GM12892 (cell line): ENCODE results near the gene SOX15.

Experiments used
- POLR2A ChIP-seq: IDR thresholded peaks from 2 replicates; pipeline ENCODE4 v1.6.1; 2011; ENCODE audit warnings: low read depth, low read length, control low read depth
- POLR2AphosphoS5 ChIP-seq: IDR thresholded peaks from 2 replicates; pipeline ENCODE4 v1.6.1; 2011; ENCODE audit warnings: low read depth, low read length, control low read depth
- TAF1 ChIP-seq: IDR thresholded peaks from 2 replicates; pipeline ENCODE4 v1.6.1; 2011; ENCODE audit warnings: low read depth, mild to moderate bottlenecking, control low read depth, low read length, borderline replicate concordance

DNA sequence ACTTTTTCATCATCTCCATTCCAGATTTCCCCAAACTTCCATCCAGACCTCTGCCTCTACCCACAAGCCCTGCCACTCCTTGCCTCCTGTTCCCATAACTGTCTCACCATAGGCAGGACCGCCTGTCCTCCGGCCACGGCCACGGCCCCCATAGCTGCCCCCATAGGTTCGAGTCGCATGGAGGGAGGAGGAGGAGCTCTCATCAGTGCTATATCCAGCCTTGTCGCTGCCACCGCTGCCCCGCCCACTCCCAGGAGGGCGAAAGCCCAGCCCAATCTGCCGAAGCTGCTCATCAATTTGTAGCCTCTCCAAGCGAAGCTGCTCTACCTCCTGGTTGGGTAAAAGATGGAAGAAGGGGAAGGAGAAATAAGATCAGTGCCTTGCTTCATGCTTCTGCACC is 3.4 kb upstream of the SOX15 start:
- TF ChIP-seq POLR2AphosphoS5 (no peak), TAF1 (no peak), POLR2A (no peak)
